Muscle of leg (tissue), 11 donors: Measurements from ENCODE around the gene OVAAL. TPM values are rescaled to one million over a fixed set of nuclear protein-coding genes. Genes with fewer than 3 reads are reported as not detected.

Source experiments
- DNase-seq: peaks from one replicate; pipeline ENCODE4 v3.0.0; 2013
- H3K27ac ChIP-seq: one replicate; pipeline ENCODE4 v1.5.1; 2013; ENCODE audit warnings: mild to moderate bottlenecking, low read length, control low read depth
- H3K27me3 ChIP-seq: one replicate; pipeline ENCODE4 v1.6.1; 2013; ENCODE audit warnings: low read length; ENCODE audit not compliant: control insufficient read depth, insufficient read depth
- H3K36me3 ChIP-seq: one replicate; pipeline ENCODE4 v1.6.1; 2013; ENCODE audit warnings: low read length; ENCODE audit not compliant: control insufficient read depth, insufficient read depth
- H3K4me1 ChIP-seq: one replicate; pipeline ENCODE4 v1.6.1; 2013; ENCODE audit warnings: low read length; ENCODE audit not compliant: control insufficient read depth, insufficient read depth
- H3K4me3 ChIP-seq: one replicate; pipeline ENCODE4 v1.5.1; 2013; ENCODE audit warnings: low read length, control low read depth
- H3K9me3 ChIP-seq: replicated peaks from 2 replicates; pipeline ENCODE4 v1.6.1; 2013; ENCODE audit warnings: low read depth, low read length; ENCODE audit not compliant: control insufficient read depth
- WGBS: methylation state at CpG from one replicate; pipeline ENCODE4 v1.1.5; 2013; ENCODE audit warnings: missing lambda C conversion rate; ENCODE audit not compliant: insufficient coverage; 5-methylcytosine and 5-hydroxymethylcytosine counted together
- polyA plus RNA-seq, 8 donors: library from polyadenylated mRNA; unstranded; fragments of 120-200 nt; gene quantifications; one replicate each; pipeline versions ENCODE4 v1.2.1 to v1.2.3, GENCODE V29; 2013; ENCODE audit warnings: inconsistent platforms in 1 of 8, low replicate concordance in 1 of 8; ENCODE audit not compliant: insufficient read length in 8 of 8, insufficient read depth in 1 of 8
- total RNA-seq: library from RNA; stranded (reverse); fragments of 120-200 nt; gene quantifications from one replicate; pipeline ENCODE4 v1.2.4, GENCODE V29; 2013

OVAAL gene
- total and polyA plus RNA-seq, 9 donors: not detected

DNA sequence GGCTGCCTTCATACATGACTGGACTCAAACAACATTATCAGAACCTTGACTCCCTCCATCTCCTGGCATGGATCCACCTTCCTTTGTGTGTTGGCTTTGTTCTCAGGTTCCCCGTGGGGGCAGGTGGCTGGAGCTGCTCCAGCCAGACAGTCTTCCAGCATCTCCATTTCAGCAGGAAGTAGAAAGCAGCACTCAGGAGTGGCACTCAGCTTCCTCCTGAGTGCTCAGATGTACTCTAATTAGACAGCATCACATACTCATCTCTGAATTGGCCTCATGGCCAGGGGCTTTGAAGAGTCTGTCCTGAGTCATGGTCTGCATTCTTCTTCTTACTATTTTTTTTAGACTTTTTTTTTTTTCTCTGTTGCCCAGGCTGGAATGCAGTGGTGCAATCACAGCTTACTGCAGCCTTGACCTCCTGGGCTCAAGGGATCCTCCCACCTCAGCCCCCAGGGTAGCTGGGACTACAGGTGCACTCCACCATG, 27.9 kb downstream of the OVAAL start:
- 88% methylated on average over 1 of the region's 1 CpG for whole genome bisulfite sequencing
- Histone ChIP-seq H3K27me3 (no peaks in the 10 kb centered on the region), H3K27ac (no peak overlapping the region), H3K4me1 (no peaks in the 10 kb centered on the region), H3K4me3 (no peak overlapping the region), H3K9me3 (no peaks in the 10 kb centered on the region), H3K36me3 (no peaks in the 10 kb centered on the region)
- DNase-seq: no peak

- Histone ChIP-seq H3K4me3 (no peak overlapping the region), H3K36me3 (no peaks in the 10 kb centered on the region), H3K27ac (no peak overlapping the region), H3K4me1 (no peaks in the 10 kb centered on the region), H3K9me3 (no peaks in the 10 kb centered on the region), H3K27me3 (no peaks in the 10 kb centered on the region)
- 88% methylated on average over 1 of the region's 2 CpGs for WGBS
- no peak for DNase-seq
These were observed 29.4 kb downstream of the OVAAL start for GRCh38 chr1:180588121-180588520.

- Histone ChIP-seq H3K4me1 (no peaks in the 10 kb centered on the region), H3K36me3 (no peaks in the 10 kb centered on the region), H3K27ac (no peak overlapping the region), H3K4me3 (no peak overlapping the region), H3K27me3 (no peaks in the 10 kb centered on the region), H3K9me3 (no peaks in the 10 kb centered on the region)
- 85% methylated on average over 1 of the region's 2 CpGs for WGBS
- no peak for DNase-seq
These were observed 32.1 kb downstream of the OVAAL start for GRCh38 chr1:180590889-180591288.

GRCh38 chr1:180593382-180593781, 34.6 kb downstream of the OVAAL start:
- Histone ChIP-seq H3K27ac (no peak overlapping the region), H3K36me3 (no peaks in the 10 kb centered on the region)
- 48% methylated on average over 2 of the region's 3 CpGs for WGBS

GRCh38 chr1:180594723-180595122, 36.0 kb downstream of the OVAAL start:
- no peaks in the 10 kb centered on the region for H3K4me1 ChIP-seq
- 73% methylated on average over 4 of the region's 6 CpGs for WGBS
- no peak overlapping the region for H3K4me3 ChIP-seq
- no peaks in the 10 kb centered on the region for H3K27me3 ChIP-seq
- no peaks in the 10 kb centered on the region for H3K9me3 ChIP-seq
- no peak overlapping the region for H3K27ac ChIP-seq
- H3K36me3 ChIP-seq: no peaks in the 10 kb centered on the region
- no peak for DNase-seq

More at GRCh38 chr1:180593382-180593781, 34.6 kb downstream of the OVAAL start:
- DNase-seq: no peak
- no peak overlapping the region for H3K4me3 ChIP-seq
- H3K4me1 ChIP-seq: no peaks in the 10 kb centered on the region
- no peaks in the 10 kb centered on the region for H3K9me3 ChIP-seq
- no peaks in the 10 kb centered on the region for H3K27me3 ChIP-seq

GRCh38 chr1:180595966-180596365, 37.2 kb downstream of the OVAAL start:
- H3K27ac ChIP-seq: no peak overlapping the region
- no peaks in the 10 kb centered on the region for H3K27me3 ChIP-seq
- no peaks in the 10 kb centered on the region for H3K9me3 ChIP-seq
- no CpG with 5 or more reads among the region's 2 CpGs for WGBS
- DNase-seq: no peak
- H3K36me3 ChIP-seq: no peaks in the 10 kb centered on the region
- H3K4me1 ChIP-seq: no peaks in the 10 kb centered on the region
- H3K4me3 ChIP-seq: no peak overlapping the region

- Histone ChIP-seq H3K27ac (no peak overlapping the region), H3K9me3 (no peaks in the 10 kb centered on the region), H3K27me3 (no peaks in the 10 kb centered on the region), H3K4me1 (no peaks in the 10 kb centered on the region), H3K4me3 (no peak overlapping the region), H3K36me3 (no peaks in the 10 kb centered on the region)
- no peak for DNase-seq
These were observed 38.8 kb downstream of the OVAAL start for GRCh38 chr1:180597520-180597919.

GRCh38 chr1:180598333-180598974, 39.7 kb downstream of the OVAAL start:
- WGBS: 40% methylated on average over 1 of the region's 6 CpGs
- Histone ChIP-seq H3K4me1 (no peaks in the 10 kb centered on the region), H3K27me3 (no peaks in the 10 kb centered on the region), H3K36me3 (no peaks in the 10 kb centered on the region), H3K27ac (no peak overlapping the region), H3K9me3 (no peaks in the 10 kb centered on the region), H3K4me3 (no peak overlapping the region)
- DNase-seq: no peak

DNA sequence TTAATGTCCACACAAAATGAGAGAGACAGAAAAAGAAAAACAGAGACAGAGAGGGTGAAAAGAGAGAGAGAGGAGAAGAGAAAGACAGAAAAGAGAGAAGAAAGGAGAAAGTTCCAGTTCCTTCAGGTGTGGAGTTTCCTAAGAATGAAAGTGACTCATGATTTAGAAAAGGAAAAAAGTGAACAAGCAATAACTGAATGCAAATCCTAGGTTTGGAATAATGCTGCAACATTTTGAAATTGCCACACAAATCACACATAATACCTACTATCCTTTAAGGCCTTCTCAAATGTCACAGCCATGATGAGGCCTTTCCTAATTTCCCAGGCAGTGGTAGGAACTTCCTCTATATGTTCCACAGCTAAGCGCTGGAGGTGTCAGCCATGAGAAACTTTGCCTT, 41.6 kb downstream of the OVAAL start:
- H3K27ac ChIP-seq: no peak overlapping the region
- no peaks in the 10 kb centered on the region for H3K27me3 ChIP-seq

DNA sequence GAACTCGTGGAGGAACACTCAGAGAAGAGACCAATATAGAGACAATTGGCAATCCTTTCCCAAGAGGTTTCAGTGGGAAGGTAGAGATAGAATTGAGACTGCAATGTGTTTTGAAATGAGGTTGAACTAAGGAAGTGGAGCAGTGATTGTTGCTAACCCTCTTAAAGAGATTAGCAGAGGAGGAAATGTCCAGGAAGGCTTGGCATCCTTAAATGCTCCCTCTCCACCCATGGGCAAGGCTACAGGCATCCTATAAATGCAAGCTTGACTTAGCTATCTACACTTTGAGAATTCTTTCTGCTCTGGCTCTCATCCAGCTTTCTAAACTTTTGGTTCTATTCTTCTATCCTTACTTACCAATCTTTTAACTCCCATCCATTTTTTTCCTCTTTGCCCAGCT, 42.7 kb downstream of the OVAAL start:
- Histone ChIP-seq H3K4me3 (no peak overlapping the region), H3K27ac (no peak overlapping the region), H3K36me3 (no peaks in the 10 kb centered on the region), H3K4me1 (no peaks in the 10 kb centered on the region), H3K27me3 (no peaks in the 10 kb centered on the region), H3K9me3 (no peaks in the 10 kb centered on the region)
- DNase-seq: no peak
- WGBS: 54% methylated on average over 1 of the region's 1 CpG

More for the DNA sequence above, 41.6 kb downstream of the OVAAL start:
- Histone ChIP-seq H3K36me3 (no peaks in the 10 kb centered on the region), H3K4me1 (no peaks in the 10 kb centered on the region), H3K4me3 (no peak overlapping the region), H3K9me3 (no peaks in the 10 kb centered on the region)
- no peak for DNase-seq
- 71% methylated on average over 1 of the region's 1 CpG for WGBS
